ENCODE data around the gene RPS8.
"Not testable (repeated sequence)": the region's sequence is repeated elsewhere in the genome, so short reads cannot be mapped to it uniquely, and the experiment has no call there.

RPS8 gene

GRCh38 chr1:44775078-44775929, at the start of gene RPS8:
Gene RPS8 (plus strand): TSS chr1:44775540. CDS start chr1:44775597, 57 bp downstream.
- DNase-seq (ENCODE audit: low spot score), result peak; percentile 91

GRCh38 chr1:44730741-44731512, 44.4 kb upstream of the RPS8 start, which contains the start of gene RNU5D-1:
Gene RNU5D-1 (minus strand): TSS chr1:44731170.
- DNase-seq (ENCODE audit: low spot score), result peak; percentile 90

GRCh38 chr1:44733365-44733764, 42.0 kb upstream of the RPS8 start:
- peak; percentile 64 for DNase-seq (ENCODE audit: low spot score)

GRCh38 chr1:44733784-44734183, 41.6 kb upstream of the RPS8 start:
- no peak for DNase-seq (ENCODE audit: low spot score)

GRCh38 chr1:44735992-44736391, 39.3 kb upstream of the RPS8 start:
- DNase-seq (ENCODE audit: low spot score), result no peak

- not testable (repeated sequence) for DNase-seq (ENCODE audit: low spot score)
Measured at GRCh38 chr1:44738953-44739306, 36.4 kb upstream of the RPS8 start.

- peak; percentile 99 for DNase-seq (ENCODE audit: low spot score)
Measured at GRCh38 chr1:44739307-44740178, 35.8 kb upstream of the RPS8 start, which contains the start of gene KIF2C. Gene KIF2C (plus strand): TSS chr1:44739837. CDS start chr1:44739933, 96 bp downstream.

GRCh38 chr1:44740179-44740617, 35.1 kb upstream of the RPS8 start:
- DNase-seq (ENCODE audit: low spot score), result no peak

- DNase-seq (ENCODE audit: low spot score), result no peak
Measured at GRCh38 chr1:44743211-44743610, 32.1 kb upstream of the RPS8 start.

GRCh38 chr1:44747878-44748277, 27.5 kb upstream of the RPS8 start:
- no peak for DNase-seq (ENCODE audit: low spot score)

GRCh38 chr1:44757420-44757819, 17.9 kb upstream of the RPS8 start:
- DNase-seq (ENCODE audit: low spot score), result no peak

GRCh38 chr1:44759077-44759476, 16.3 kb upstream of the RPS8 start:
- DNase-seq (ENCODE audit: low spot score), result no peak

GRCh38 chr1:44760876-44761275, 14.5 kb upstream of the RPS8 start:
- no peak for DNase-seq (ENCODE audit: low spot score)

- DNase-seq (ENCODE audit: low spot score), result not testable (repeated sequence)
Measured at GRCh38 chr1:44766421-44766820, 8.9 kb upstream of the RPS8 start.

GRCh38 chr1:44775930-44776729, 790 bp downstream of the RPS8 start:
- DNase-seq (ENCODE audit: low spot score), result peak; percentile 20

GRCh38 chr1:44776730-44777068, 1.4 kb downstream of the RPS8 start:
- no peak for DNase-seq (ENCODE audit: low spot score)

- DNase-seq (ENCODE audit: low spot score), result no peak
Measured at GRCh38 chr1:44777547-44777946, 2.2 kb downstream of the RPS8 start.

- DNase-seq (ENCODE audit: low spot score), result no peak
Measured at GRCh38 chr1:44777969-44778635, 2.8 kb downstream of the RPS8 start.

- DNase-seq (ENCODE audit: low spot score), result no peak
Measured at GRCh38 chr1:44778705-44779576, 3.6 kb downstream of the RPS8 start.
